Measurements from ENCODE around the gene CD55. TPM values are rescaled to one million over a fixed set of nuclear protein-coding genes. Genes with fewer than 3 reads are reported as not detected.

Gene CD55
- polyA plus RNA-seq, 1 experiment = 31.0 TPM

GRCh38 chr1:207335138-207335537 lies 13.7 kb downstream of the CD55 start:
- ChIA-PET POLR2A (no interaction called here), CTCF (no interaction called here)
- no peak for TF ChIP-seq CTCF (IDR thresholded peaks at IDR 0.05; ENCODE audit: insufficient read depth, low read depth, low read length)
- Histone ChIP-seq H3K36me3 (ENCODE audit: control insufficient read depth, insufficient read depth, low read length) (peaks cover 4% of the 10 kb centered on the region), H3K27me3 (ENCODE audit: control insufficient read depth, insufficient read depth, low read length) (no peaks in the 10 kb centered on the region), H3K4me3 (ENCODE audit: low read depth, low read length) (no peak overlapping the region)
- DNase-seq (ENCODE audit: low read depth) = no peak

- ChIA-PET POLR2A (no interaction called here), CTCF (interaction anchor here (0.8 to 1.2 kb wide), 3 partner anchors 14 to 69 kb away, joined by 3 read pairs; no protein-coding TSS in a partner anchor)
- Histone ChIP-seq H3K4me3 (ENCODE audit: low read depth, low read length) (no peak overlapping the region), H3K27me3 (ENCODE audit: control insufficient read depth, insufficient read depth, low read length) (no peaks in the 10 kb centered on the region), H3K36me3 (ENCODE audit: control insufficient read depth, insufficient read depth, low read length) (peaks cover 4% of the 10 kb centered on the region)
- TF ChIP-seq CTCF (IDR thresholded peaks at IDR 0.05; ENCODE audit: insufficient read depth, low read depth, low read length) = no peak
- no peak for DNase-seq (ENCODE audit: low read depth)
Measured at GRCh38 chr1:207335695-207336363, 14.4 kb downstream of the CD55 start.

- no peak for DNase-seq (ENCODE audit: low read depth)
- no peaks in the 10 kb centered on the region for H3K27me3 ChIP-seq (ENCODE audit: control insufficient read depth, insufficient read depth, low read length)
- no peak overlapping the region for H3K4me3 ChIP-seq (ENCODE audit: low read depth, low read length)
- CTCF ChIA-PET = interaction anchor here (0.8 to 1.2 kb wide), 3 partner anchors 15 to 68 kb away, joined by 3 read pairs; no protein-coding TSS in a partner anchor
- peaks cover 4% of the 10 kb centered on the region for H3K36me3 ChIP-seq (ENCODE audit: control insufficient read depth, insufficient read depth, low read length)
- POLR2A ChIA-PET = no interaction called here
- no peak for TF ChIP-seq CTCF (IDR thresholded peaks at IDR 0.05; ENCODE audit: insufficient read depth, low read depth, low read length)
Measured at GRCh38 chr1:207336559-207337467, 15.3 kb downstream of the CD55 start.

GRCh38 chr1:207342332-207342731 lies 20.9 kb downstream of the CD55 start:
- no peak for DNase-seq (ENCODE audit: low read depth)
- Histone ChIP-seq H3K36me3 (ENCODE audit: control insufficient read depth, insufficient read depth, low read length) (0 out of 2 replicates have a peak, but pooled peaks cover 1% of the 10 kb centered on the region), H3K27me3 (ENCODE audit: control insufficient read depth, insufficient read depth, low read length) (no peaks in the 10 kb centered on the region), H3K4me3 (ENCODE audit: low read depth, low read length) (no peak overlapping the region)
- ChIA-PET POLR2A (no interaction called here), CTCF (no interaction called here)
- TF ChIP-seq CTCF (IDR thresholded peaks at IDR 0.05; ENCODE audit: insufficient read depth, low read depth, low read length) = no peak

GRCh38 chr1:207343675-207344074 lies 22.2 kb downstream of the CD55 start:
- Histone ChIP-seq H3K4me3 (ENCODE audit: low read depth, low read length) (no peak overlapping the region), H3K36me3 (ENCODE audit: control insufficient read depth, insufficient read depth, low read length) (0 out of 2 replicates have a peak, but pooled peaks cover 1% of the 10 kb centered on the region), H3K27me3 (ENCODE audit: control insufficient read depth, insufficient read depth, low read length) (no peaks in the 10 kb centered on the region)
- no peak for DNase-seq (ENCODE audit: low read depth)
- ChIA-PET CTCF (interaction anchor here (1.0 kb wide), 1 partner anchor 50 kb away, joined by 3 read pairs; no protein-coding TSS in a partner anchor), POLR2A (no interaction called here)
- TF ChIP-seq CTCF (IDR thresholded peaks at IDR 0.05; ENCODE audit: insufficient read depth, low read depth, low read length) = no peak
